Measurements from ENCODE around the gene CCDC150.

GRCh38 chr2:196725882-196726281 is 86.4 kb downstream of the CCDC150 start:
- TF ChIP-seq POLR2A (IDR thresholded peaks at IDR 0.05): no peak
- TF ChIP-seq CTCF (IDR thresholded peaks at IDR 0.05): no peak

Data from adrenal gland (tissue), 5 donors.